Astrocyte (in vitro differentiated cells and primary cell): ENCODE results near the gene ZNF827. TPM values are rescaled to one million over a fixed set of nuclear protein-coding genes. Genes with fewer than 3 reads are reported as not detected.
A peak's percentile ranks its signal among the peaks of the same experiment; 100 is the strongest.

Experiments
- DNase-seq: peaks from one replicate; pipeline ENCODE4 v3.0.0-alpha.2; 2010; ENCODE audit warnings: low read depth
- FAIRE-seq: peaks from 2 replicates; lab custom pipeline; 2011; peaks lifted over from hg19 to GRCh38; lab: Jason Lieb, UNC
- H2AFZ ChIP-seq: 2 replicates; pipeline ENCODE4 v1.6.0; 2012; ENCODE audit warnings: low read depth, low read length, inconsistent platforms
- H3K27ac ChIP-seq: 2 replicates; pipeline ENCODE4 v1.5.1; 2011; ENCODE audit warnings: low read depth, low read length, inconsistent platforms
- H3K27me3 ChIP-seq: 2 replicates; pipeline ENCODE4 v1.6.0; 2011; ENCODE audit warnings: low read length, inconsistent platforms; ENCODE audit not compliant: insufficient read depth
- H3K36me3 ChIP-seq: 2 replicates; pipeline ENCODE4 v1.5.1; 2011; ENCODE audit warnings: low read length, inconsistent platforms; ENCODE audit not compliant: insufficient read depth
- H3K4me1 ChIP-seq: 2 replicates; pipeline ENCODE4 v1.5.1; 2011; ENCODE audit warnings: low read length, inconsistent platforms; ENCODE audit not compliant: insufficient read depth
- H3K4me2 ChIP-seq: 2 replicates; pipeline ENCODE4 v1.6.0; 2012; ENCODE audit warnings: low read length, inconsistent platforms
- H3K4me3 ChIP-seq: 2 replicates; pipeline ENCODE4 v1.5.1; 2011; ENCODE audit warnings: low read depth, mild to moderate bottlenecking, low read length, inconsistent platforms; ENCODE audit not compliant: insufficient read depth
- H3K79me2 ChIP-seq: 2 replicates; pipeline ENCODE4 v1.6.0; 2012; ENCODE audit warnings: mild to moderate bottlenecking, low read length, inconsistent platforms; ENCODE audit not compliant: insufficient read depth
- H3K9ac ChIP-seq: 2 replicates; pipeline ENCODE4 v1.6.0; 2012; ENCODE audit warnings: mild to moderate bottlenecking, low read length, inconsistent platforms
- H3K9me3 ChIP-seq: 2 replicates; pipeline ENCODE4 v1.5.1; 2012; ENCODE audit warnings: low read depth, mild to moderate bottlenecking, low read length, inconsistent platforms; ENCODE audit not compliant: insufficient read depth
- H4K20me1 ChIP-seq: 2 replicates; pipeline ENCODE4 v1.6.0; 2012; ENCODE audit warnings: low read length, inconsistent platforms; ENCODE audit not compliant: insufficient read depth
- H3K27ac Mint-ChIP-seq: one replicate; pipeline ENCODE4 v1.8.0; 2021; ENCODE audit warnings: mild to moderate bottlenecking, mixed read lengths; ENCODE audit not compliant: unreplicated experiment
- H3K27me3 Mint-ChIP-seq: one replicate; pipeline ENCODE4 v1.8.0; 2021; ENCODE audit warnings: low read depth, mixed read lengths; ENCODE audit not compliant: unreplicated experiment
- H3K36me3 Mint-ChIP-seq: one replicate; pipeline ENCODE4 v1.8.0; 2021; ENCODE audit warnings: low read depth, mixed read lengths; ENCODE audit not compliant: unreplicated experiment
- H3K4me1 Mint-ChIP-seq: one replicate; pipeline ENCODE4 v1.8.0; 2021; ENCODE audit warnings: low read depth, mixed read lengths; ENCODE audit not compliant: unreplicated experiment
- H3K4me3 Mint-ChIP-seq: one replicate; pipeline ENCODE4 v1.8.0; 2021; ENCODE audit warnings: mild to moderate bottlenecking, moderate library complexity, mixed read lengths; ENCODE audit not compliant: unreplicated experiment
- H3K9me3 Mint-ChIP-seq: one replicate; pipeline ENCODE4 v1.8.0; 2021; ENCODE audit warnings: mild to moderate bottlenecking, mixed read lengths; ENCODE audit not compliant: unreplicated experiment
- EZH2 ChIP-seq: IDR thresholded peaks from 2 replicates; pipeline ENCODE4 v1.6.1; 2012; ENCODE audit warnings: mild to moderate bottlenecking, low read length, inconsistent platforms; ENCODE audit not compliant: insufficient read depth
- total RNA-seq: library from RNA; stranded (reverse); gene quantifications from 2 replicates; pipeline ENCODE4 v1.2.1, GENCODE V29; 2021
- TF ChIP-seq, protein P1 (sequence below): IDR thresholded peaks from 2 replicates; pipeline ENCODE4 v1.5.1; 2011; ENCODE audit warnings: low read depth, mild to moderate bottlenecking, inconsistent platforms, low read length, moderate library complexity; ENCODE audit not compliant: insufficient read depth

The ZNF827 gene
- total RNA-seq, 1 donor from 2014 or later = 39.7 TPM

DNA sequence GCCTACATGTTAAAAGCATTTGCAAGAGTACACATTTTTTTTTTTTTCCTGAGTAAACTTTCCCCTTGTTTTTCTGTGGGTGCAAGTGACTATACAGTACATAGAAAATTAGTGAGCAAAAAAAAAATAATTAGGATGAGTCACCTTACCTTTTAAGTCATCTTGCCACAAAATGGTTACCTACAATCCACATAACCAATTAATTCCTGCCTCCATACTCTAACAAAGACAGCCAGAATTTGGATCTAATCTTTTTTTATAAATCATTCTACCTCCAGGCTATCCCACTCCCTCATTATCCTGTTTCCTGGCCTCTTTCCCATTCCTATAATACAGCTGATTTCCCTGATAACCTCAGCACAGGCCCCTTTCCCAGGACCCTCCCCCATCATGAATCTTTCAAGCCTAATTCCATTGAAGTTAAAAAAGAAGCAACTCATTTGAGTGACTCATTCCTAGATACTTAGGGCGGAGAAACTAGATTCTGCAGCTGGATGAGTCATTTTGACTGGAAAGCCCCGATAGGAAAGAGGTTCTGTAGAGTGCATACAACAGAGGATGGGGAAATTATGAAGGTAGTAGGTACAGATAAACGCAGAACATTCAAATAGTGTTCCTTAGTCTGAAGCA is 130.5 kb downstream of the ZNF827 start:
- H3K27me3 Mint-ChIP-seq = no peaks in the 10 kb centered on the region
- no peaks in the 10 kb centered on the region for H3K9me3 ChIP-seq
- H3K27me3 ChIP-seq = no peaks in the 10 kb centered on the region
- H3K36me3 Mint-ChIP-seq = peaks cover 19% of the 10 kb centered on the region
- H3K4me1 ChIP-seq = peaks cover 45% of the 10 kb centered on the region
- DNase-seq (peak; percentile 96), FAIRE-seq (peak; percentile 90)
- peak overlapping the region; percentile 15 for H3K4me3 ChIP-seq
- TF ChIP-seq, protein P1, sequence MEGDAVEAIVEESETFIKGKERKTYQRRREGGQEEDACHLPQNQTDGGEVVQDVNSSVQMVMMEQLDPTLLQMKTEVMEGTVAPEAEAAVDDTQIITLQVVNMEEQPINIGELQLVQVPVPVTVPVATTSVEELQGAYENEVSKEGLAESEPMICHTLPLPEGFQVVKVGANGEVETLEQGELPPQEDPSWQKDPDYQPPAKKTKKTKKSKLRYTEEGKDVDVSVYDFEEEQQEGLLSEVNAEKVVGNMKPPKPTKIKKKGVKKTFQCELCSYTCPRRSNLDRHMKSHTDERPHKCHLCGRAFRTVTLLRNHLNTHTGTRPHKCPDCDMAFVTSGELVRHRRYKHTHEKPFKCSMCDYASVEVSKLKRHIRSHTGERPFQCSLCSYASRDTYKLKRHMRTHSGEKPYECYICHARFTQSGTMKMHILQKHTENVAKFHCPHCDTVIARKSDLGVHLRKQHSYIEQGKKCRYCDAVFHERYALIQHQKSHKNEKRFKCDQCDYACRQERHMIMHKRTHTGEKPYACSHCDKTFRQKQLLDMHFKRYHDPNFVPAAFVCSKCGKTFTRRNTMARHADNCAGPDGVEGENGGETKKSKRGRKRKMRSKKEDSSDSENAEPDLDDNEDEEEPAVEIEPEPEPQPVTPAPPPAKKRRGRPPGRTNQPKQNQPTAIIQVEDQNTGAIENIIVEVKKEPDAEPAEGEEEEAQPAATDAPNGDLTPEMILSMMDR = no peak
- no peak for TF ChIP-seq EZH2
- no peaks in the 10 kb centered on the region for H3K79me2 ChIP-seq
- H3K27ac ChIP-seq = peak overlapping the region; percentile 94
- peak overlapping the region; percentile 78 for H3K4me2 ChIP-seq
- H3K9me3 Mint-ChIP-seq = peaks cover 8% of the 10 kb centered on the region
- no peak overlapping the region for H2AFZ ChIP-seq
- peak overlapping the region; percentile 71 for H3K9ac ChIP-seq
- no peaks in the 10 kb centered on the region for H3K36me3 ChIP-seq
- H3K27ac Mint-ChIP-seq = peak overlapping the region; percentile 95
- H3K4me3 Mint-ChIP-seq = peak overlapping the region; percentile 10
- no peaks in the 10 kb centered on the region for H4K20me1 ChIP-seq
- H3K4me1 Mint-ChIP-seq = peaks cover 53% of the 10 kb centered on the region

DNA sequence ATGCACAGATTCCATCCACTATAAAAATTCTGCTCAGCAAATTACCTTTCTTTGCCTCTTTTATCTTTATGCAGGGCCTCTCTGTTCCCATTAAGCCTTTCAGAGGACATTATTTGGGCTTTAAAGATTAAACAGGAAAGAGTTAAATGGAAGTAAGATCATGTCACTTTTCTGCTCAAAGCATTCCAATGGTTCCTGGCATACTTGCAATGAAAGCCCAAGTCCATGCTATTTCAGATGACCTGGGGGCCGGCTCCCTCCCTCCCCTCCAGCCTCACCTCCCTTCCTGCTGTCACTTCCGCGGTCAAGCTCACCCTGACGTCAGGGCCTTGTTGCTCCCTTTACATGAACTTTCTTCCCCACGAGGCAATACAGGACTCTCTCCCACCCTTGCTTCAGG is 133.1 kb downstream of the ZNF827 start:
- Histone ChIP-seq H3K27me3 (no peaks in the 10 kb centered on the region), H3K4me3 (no peak overlapping the region), H3K4me1 (peaks cover 42% of the 10 kb centered on the region), H3K79me2 (no peaks in the 10 kb centered on the region), H3K9ac (peak overlapping the region; percentile 11), H3K9me3 (no peaks in the 10 kb centered on the region), H3K36me3 (no peaks in the 10 kb centered on the region), H3K27ac (peak overlapping the region; percentile 62), H3K4me2 (peak overlapping the region; percentile 49), H4K20me1 (no peaks in the 10 kb centered on the region), H2AFZ (no peak overlapping the region)
- FAIRE-seq (peak; percentile 67), DNase-seq (peak; percentile 45)
- H3K36me3 Mint-ChIP-seq = peaks cover 10% of the 10 kb centered on the region
- H3K4me1 Mint-ChIP-seq = peaks cover 52% of the 10 kb centered on the region
- H3K4me3 Mint-ChIP-seq = peak overlapping the region; percentile 74
- H3K27me3 Mint-ChIP-seq = no peaks in the 10 kb centered on the region
- peaks cover 8% of the 10 kb centered on the region for H3K9me3 Mint-ChIP-seq
- TF ChIP-seq, protein P1 = no peak
- no peak for TF ChIP-seq EZH2
- peak overlapping the region; percentile 99 for H3K27ac Mint-ChIP-seq

DNA sequence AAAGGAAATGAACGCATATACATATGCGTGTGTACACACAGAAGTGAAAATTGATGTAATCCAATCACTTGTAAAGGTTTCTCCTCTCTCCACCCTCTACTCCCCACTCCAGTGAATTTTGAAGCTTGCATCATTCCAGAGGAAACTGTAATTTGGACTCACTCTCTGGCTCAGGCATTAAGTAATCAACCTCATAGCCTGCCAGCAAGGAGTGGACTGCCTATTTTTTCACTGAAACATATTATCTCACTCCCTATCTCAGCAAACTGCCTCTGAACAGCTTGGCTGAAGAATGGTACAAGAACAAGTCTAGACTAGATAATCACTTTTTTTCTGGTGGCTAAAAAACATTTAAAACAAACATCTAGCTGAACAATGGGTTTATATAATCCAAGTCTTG is 134.5 kb downstream of the ZNF827 start:
- H3K9me3 Mint-ChIP-seq = peaks cover 4% of the 10 kb centered on the region
- peak overlapping the region; percentile 52 for H3K27ac ChIP-seq
- peak overlapping the region; percentile 6 for H3K4me2 ChIP-seq
- TF ChIP-seq, protein P1 = no peak
- TF ChIP-seq EZH2 = no peak
- H3K9me3 ChIP-seq = no peaks in the 10 kb centered on the region
- H3K27me3 ChIP-seq = no peaks in the 10 kb centered on the region
- H3K79me2 ChIP-seq = no peaks in the 10 kb centered on the region
- H3K36me3 Mint-ChIP-seq = peaks cover 2% of the 10 kb centered on the region
- no peak overlapping the region for H3K9ac ChIP-seq
- no peak overlapping the region for H3K4me3 Mint-ChIP-seq
- DNase-seq (peak; percentile 93), FAIRE-seq (peak; percentile 66)
- H3K27me3 Mint-ChIP-seq = no peaks in the 10 kb centered on the region
- H3K4me1 ChIP-seq = peaks cover 39% of the 10 kb centered on the region
- H3K4me1 Mint-ChIP-seq = peaks cover 47% of the 10 kb centered on the region
- no peak overlapping the region for H2AFZ ChIP-seq
- no peaks in the 10 kb centered on the region for H3K36me3 ChIP-seq
- no peaks in the 10 kb centered on the region for H4K20me1 ChIP-seq
- H3K27ac Mint-ChIP-seq = peak overlapping the region; percentile 92
- H3K4me3 ChIP-seq = no peak overlapping the region
